Astrocyte (in vitro differentiated cells and primary cell): ENCODE measurements around the gene COL6A5. TPM values are rescaled to one million over a fixed set of nuclear protein-coding genes. Genes with fewer than 3 reads are reported as not detected.

Experiments used
- DNase-seq: peaks from one replicate; pipeline ENCODE4 v3.0.0-alpha.2; 2010; ENCODE audit warnings: low read depth
- FAIRE-seq: peaks from 2 replicates; lab custom pipeline; 2011; peaks lifted over from hg19 to GRCh38; lab: Jason Lieb, UNC
- H2AFZ ChIP-seq: 2 replicates; pipeline ENCODE4 v1.6.0; 2012; ENCODE audit warnings: low read depth, low read length, inconsistent platforms
- H3K27ac ChIP-seq: 2 replicates; pipeline ENCODE4 v1.5.1; 2011; ENCODE audit warnings: low read depth, low read length, inconsistent platforms
- H3K27me3 ChIP-seq: 2 replicates; pipeline ENCODE4 v1.6.0; 2011; ENCODE audit warnings: low read length, inconsistent platforms; ENCODE audit not compliant: insufficient read depth
- H3K36me3 ChIP-seq: 2 replicates; pipeline ENCODE4 v1.5.1; 2011; ENCODE audit warnings: low read length, inconsistent platforms; ENCODE audit not compliant: insufficient read depth
- H3K4me1 ChIP-seq: 2 replicates; pipeline ENCODE4 v1.5.1; 2011; ENCODE audit warnings: low read length, inconsistent platforms; ENCODE audit not compliant: insufficient read depth
- H3K4me2 ChIP-seq: 2 replicates; pipeline ENCODE4 v1.6.0; 2012; ENCODE audit warnings: low read length, inconsistent platforms
- H3K4me3 ChIP-seq: 2 replicates; pipeline ENCODE4 v1.5.1; 2011; ENCODE audit warnings: low read depth, mild to moderate bottlenecking, low read length, inconsistent platforms; ENCODE audit not compliant: insufficient read depth
- H3K79me2 ChIP-seq: 2 replicates; pipeline ENCODE4 v1.6.0; 2012; ENCODE audit warnings: mild to moderate bottlenecking, low read length, inconsistent platforms; ENCODE audit not compliant: insufficient read depth
- H3K9ac ChIP-seq: 2 replicates; pipeline ENCODE4 v1.6.0; 2012; ENCODE audit warnings: mild to moderate bottlenecking, low read length, inconsistent platforms
- H3K9me3 ChIP-seq: 2 replicates; pipeline ENCODE4 v1.5.1; 2012; ENCODE audit warnings: low read depth, mild to moderate bottlenecking, low read length, inconsistent platforms; ENCODE audit not compliant: insufficient read depth
- H4K20me1 ChIP-seq: 2 replicates; pipeline ENCODE4 v1.6.0; 2012; ENCODE audit warnings: low read length, inconsistent platforms; ENCODE audit not compliant: insufficient read depth
- H3K27ac Mint-ChIP-seq: one replicate; pipeline ENCODE4 v1.8.0; 2021; ENCODE audit warnings: mild to moderate bottlenecking, mixed read lengths; ENCODE audit not compliant: unreplicated experiment
- H3K27me3 Mint-ChIP-seq: one replicate; pipeline ENCODE4 v1.8.0; 2021; ENCODE audit warnings: low read depth, mixed read lengths; ENCODE audit not compliant: unreplicated experiment
- H3K36me3 Mint-ChIP-seq: one replicate; pipeline ENCODE4 v1.8.0; 2021; ENCODE audit warnings: low read depth, mixed read lengths; ENCODE audit not compliant: unreplicated experiment
- H3K4me1 Mint-ChIP-seq: one replicate; pipeline ENCODE4 v1.8.0; 2021; ENCODE audit warnings: low read depth, mixed read lengths; ENCODE audit not compliant: unreplicated experiment
- H3K4me3 Mint-ChIP-seq: one replicate; pipeline ENCODE4 v1.8.0; 2021; ENCODE audit warnings: mild to moderate bottlenecking, moderate library complexity, mixed read lengths; ENCODE audit not compliant: unreplicated experiment
- H3K9me3 Mint-ChIP-seq: one replicate; pipeline ENCODE4 v1.8.0; 2021; ENCODE audit warnings: mild to moderate bottlenecking, mixed read lengths; ENCODE audit not compliant: unreplicated experiment
- CTCF ChIP-seq: IDR thresholded peaks from 2 replicates; pipeline ENCODE4 v1.5.1; 2011; ENCODE audit warnings: low read depth, mild to moderate bottlenecking, inconsistent platforms, low read length, moderate library complexity; ENCODE audit not compliant: insufficient read depth
- EZH2 ChIP-seq: IDR thresholded peaks from 2 replicates; pipeline ENCODE4 v1.6.1; 2012; ENCODE audit warnings: mild to moderate bottlenecking, low read length, inconsistent platforms; ENCODE audit not compliant: insufficient read depth
- total RNA-seq: library from RNA; stranded (reverse); gene quantifications from 2 replicates; pipeline ENCODE4 v1.2.1, GENCODE V29; 2021

The COL6A5 gene
- total RNA-seq, 1 donor from 2014 or later, result 0.02 TPM

DNA sequence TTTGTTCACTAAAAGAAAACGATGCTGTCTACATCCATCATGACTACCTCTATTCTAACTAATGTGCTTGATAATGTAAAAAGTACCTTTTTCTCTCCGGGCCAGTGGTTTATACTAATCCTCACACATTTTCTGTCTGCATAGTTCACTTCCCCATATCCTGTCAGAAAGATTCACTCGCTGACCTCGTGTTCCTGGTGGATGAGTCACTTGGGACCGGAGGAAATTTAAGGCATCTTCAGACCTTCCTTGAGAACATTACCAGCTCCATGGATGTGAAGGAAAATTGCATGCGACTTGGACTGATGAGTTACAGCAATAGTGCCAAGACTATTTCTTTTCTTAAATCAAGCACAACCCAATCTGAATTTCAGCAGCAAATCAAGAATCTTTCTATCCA, 33.8 kb downstream of the COL6A5 start:
- no peak for TF ChIP-seq EZH2
- no peak for TF ChIP-seq CTCF
- Histone ChIP-seq H4K20me1 (no peaks in the 10 kb centered on the region), H3K27me3 (no peaks in the 10 kb centered on the region), H3K9me3 (no peaks in the 10 kb centered on the region), H3K36me3 (no peaks in the 10 kb centered on the region), H3K9ac (no peak overlapping the region), H3K4me3 (no peak overlapping the region), H3K4me2 (no peak overlapping the region), H3K79me2 (no peaks in the 10 kb centered on the region), H2AFZ (no peak overlapping the region), H3K4me1 (no peaks in the 10 kb centered on the region), H3K27ac (no peak overlapping the region)
- Mint-ChIP-seq H3K9me3 (no peaks in the 10 kb centered on the region), H3K27ac (no peak overlapping the region), H3K36me3 (no peaks in the 10 kb centered on the region), H3K4me1 (peaks cover 15% of the 10 kb centered on the region), H3K4me3 (no peak overlapping the region), H3K27me3 (no peaks in the 10 kb centered on the region)
- FAIRE-seq (no peak), DNase-seq (no peak)

GRCh38 chr3:130380398-130380797, 34.9 kb downstream of the COL6A5 start:
- no peaks in the 10 kb centered on the region for H3K9me3 ChIP-seq
- H3K4me2 ChIP-seq, result no peak overlapping the region
- Mint-ChIP-seq H3K27ac (no peak overlapping the region), H3K27me3 (no peaks in the 10 kb centered on the region), H3K4me3 (no peak overlapping the region), H3K36me3 (no peaks in the 10 kb centered on the region), H3K9me3 (no peaks in the 10 kb centered on the region), H3K4me1 (peaks cover 15% of the 10 kb centered on the region)
- H2AFZ ChIP-seq, result no peak overlapping the region
- no peak overlapping the region for H3K9ac ChIP-seq
- no peaks in the 10 kb centered on the region for H3K4me1 ChIP-seq
- no peaks in the 10 kb centered on the region for H3K27me3 ChIP-seq
- FAIRE-seq (no peak), DNase-seq (no peak)
- H3K4me3 ChIP-seq, result no peak overlapping the region
- no peaks in the 10 kb centered on the region for H4K20me1 ChIP-seq
- no peak overlapping the region for H3K27ac ChIP-seq
- no peaks in the 10 kb centered on the region for H3K36me3 ChIP-seq
- TF ChIP-seq CTCF (no peak), EZH2 (no peak)
- H3K79me2 ChIP-seq, result no peaks in the 10 kb centered on the region

GRCh38 chr3:130383424-130383823, 38.0 kb downstream of the COL6A5 start:
- no peak for FAIRE-seq
- no peak for DNase-seq
- Histone ChIP-seq H3K4me1 (peaks cover 6% of the 10 kb centered on the region), H3K9me3 (no peaks in the 10 kb centered on the region), H3K36me3 (no peaks in the 10 kb centered on the region), H3K27me3 (no peaks in the 10 kb centered on the region), H4K20me1 (no peaks in the 10 kb centered on the region), H3K4me3 (no peak overlapping the region), H3K79me2 (no peaks in the 10 kb centered on the region), H2AFZ (no peak overlapping the region), H3K9ac (no peak overlapping the region), H3K27ac (no peak overlapping the region), H3K4me2 (no peak overlapping the region)
- Mint-ChIP-seq H3K9me3 (no peaks in the 10 kb centered on the region), H3K27me3 (no peaks in the 10 kb centered on the region), H3K27ac (no peak overlapping the region), H3K4me1 (peaks cover 14% of the 10 kb centered on the region), H3K36me3 (no peaks in the 10 kb centered on the region), H3K4me3 (no peak overlapping the region)
- no peak for TF ChIP-seq CTCF
- no peak for TF ChIP-seq EZH2
